ENCODE measurements around the gene DNAAF5. TPM values are rescaled to one million over a fixed set of nuclear protein-coding genes. Genes with fewer than 3 reads are reported as not detected.
"Not testable (repeated sequence)": the region's sequence is repeated elsewhere in the genome, so short reads cannot be mapped to it uniquely, and the experiment has no call there.

Gene DNAAF5
- total RNA-seq, 1 experiment from 2014 or later, result 82.8 TPM

GRCh38 chr7:781186-781849 lies 54.8 kb downstream of the DNAAF5 start:
- no peak for DNase-seq (ENCODE audit: low read depth)

- no peak for DNase-seq (ENCODE audit: low read depth)
Observed at GRCh38 chr7:781936-782529, 55.5 kb downstream of the DNAAF5 start.

- DNase-seq (ENCODE audit: low read depth), result no peak
Observed at GRCh38 chr7:782718-783449, 56.4 kb downstream of the DNAAF5 start.

GRCh38 chr7:783556-784490 lies 57.3 kb downstream of the DNAAF5 start:
- no peak for DNase-seq (ENCODE audit: low read depth)

- DNase-seq (ENCODE audit: low read depth), result no peak
Observed at GRCh38 chr7:784971-785370, 58.5 kb downstream of the DNAAF5 start.

GRCh38 chr7:785416-785815 lies 58.9 kb downstream of the DNAAF5 start:
- DNase-seq (ENCODE audit: low read depth), result no peak

GRCh38 chr7:786472-787255 lies 60.2 kb downstream of the DNAAF5 start:
- peak; percentile 14 for DNase-seq (ENCODE audit: low read depth)

GRCh38 chr7:787332-788240 lies 61.1 kb downstream of the DNAAF5 start:
- DNase-seq (ENCODE audit: low read depth), result no peak

- no peak for DNase-seq (ENCODE audit: low read depth)
Observed at GRCh38 chr7:791519-791918, 65.0 kb downstream of the DNAAF5 start.

GRCh38 chr7:794207-794606 lies 67.7 kb downstream of the DNAAF5 start:
- DNase-seq (ENCODE audit: low read depth), result no peak

- no peak for DNase-seq (ENCODE audit: low read depth)
Observed at GRCh38 chr7:794671-795329, 68.3 kb downstream of the DNAAF5 start.

GRCh38 chr7:796434-797169 lies 70.1 kb downstream of the DNAAF5 start:
- DNase-seq (ENCODE audit: low read depth), result not testable (repeated sequence)

- no peak for DNase-seq (ENCODE audit: low read depth)
Observed at GRCh38 chr7:798921-799470, 72.5 kb downstream of the DNAAF5 start.

GRCh38 chr7:800692-801091 lies 74.2 kb downstream of the DNAAF5 start:
- DNase-seq (ENCODE audit: low read depth), result no peak

- not testable (repeated sequence) for DNase-seq (ENCODE audit: low read depth)
Observed at GRCh38 chr7:801351-801750, 74.9 kb downstream of the DNAAF5 start.

- DNase-seq (ENCODE audit: low read depth), result no peak
Observed at GRCh38 chr7:801940-802381, 75.5 kb downstream of the DNAAF5 start.

- no peak for DNase-seq (ENCODE audit: low read depth)
Observed at GRCh38 chr7:802500-803242, 76.2 kb downstream of the DNAAF5 start.
